Stimulated activated CD8-positive, alpha-beta memory T cell treated with anti-CD3 and anti-CD28 coated beads, Interleukin-7, amount 100 ng/mL, for 1 hour (primary cell): ENCODE results near the gene DIAPH3.

Experiments used
- DNase-seq, 2 donors: peaks; one replicate each; pipeline ENCODE4 v3.0.0-alpha.2; 2020; ENCODE audit warnings: low read depth in 2 of 2

DIAPH3 gene

DNA sequence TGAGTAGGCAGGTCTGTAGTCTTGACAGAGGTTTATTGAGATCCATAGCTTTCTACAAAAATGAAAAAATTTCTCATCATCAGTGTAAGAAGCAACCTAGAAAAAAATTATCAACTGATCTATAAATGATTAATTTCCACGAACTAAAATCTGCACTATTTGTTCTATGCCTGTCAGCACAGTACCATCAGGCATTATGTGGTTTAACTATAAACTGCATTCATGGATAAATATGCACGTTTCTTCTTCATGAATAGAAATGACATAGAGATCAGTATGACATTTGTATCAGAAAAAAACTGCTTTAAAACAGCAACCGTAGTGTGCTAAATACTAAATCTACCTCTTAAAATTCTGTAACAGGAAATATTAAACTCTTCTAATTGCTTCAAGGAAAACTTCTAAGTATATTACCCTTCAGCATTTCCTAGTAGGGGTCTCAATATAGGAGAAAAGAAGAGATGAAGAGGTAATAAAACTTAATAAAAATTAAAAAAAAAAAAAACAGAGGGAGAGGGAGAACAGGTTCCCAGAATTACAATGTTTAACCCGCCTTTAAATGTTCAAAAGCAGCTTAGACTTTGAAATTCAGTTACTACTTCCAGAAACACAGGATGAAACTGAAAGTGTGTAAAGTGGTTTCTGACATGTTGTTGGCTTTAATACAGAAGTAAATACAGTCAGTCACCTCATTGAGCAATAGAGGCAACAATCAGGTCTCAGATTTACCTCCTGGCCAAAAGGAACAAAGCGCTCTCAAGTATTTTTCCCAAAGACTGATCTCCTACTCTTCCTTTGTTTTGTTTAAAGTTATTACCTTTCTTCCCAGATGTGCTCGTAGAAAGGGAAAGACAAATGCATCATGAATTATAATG lies 144.4 kb downstream of the DIAPH3 start:
- no peak for DNase-seq

DNA sequence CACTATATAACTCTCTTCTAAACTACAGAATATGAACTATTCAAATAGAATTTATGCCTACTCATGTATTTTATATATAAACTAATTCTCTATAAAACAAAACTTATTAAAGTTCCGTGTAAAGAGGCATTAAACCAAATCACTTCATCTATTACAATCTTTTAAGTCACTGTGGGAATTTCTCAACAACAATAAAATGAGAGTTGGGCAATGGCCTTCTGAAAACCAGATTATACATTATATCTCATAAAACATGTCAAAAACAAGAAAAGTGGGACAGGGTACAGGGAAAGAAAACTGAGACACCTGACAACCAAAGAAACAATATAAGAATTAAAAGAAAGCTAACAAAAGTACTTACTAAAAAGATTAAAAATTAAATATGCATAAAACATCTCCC lies 145.2 kb downstream of the DIAPH3 start:
- no peak for DNase-seq

- DNase-seq, result no peak
Observed at GRCh38 chr13:60016229-60016628, 147.5 kb downstream of the DIAPH3 start.

DNA sequence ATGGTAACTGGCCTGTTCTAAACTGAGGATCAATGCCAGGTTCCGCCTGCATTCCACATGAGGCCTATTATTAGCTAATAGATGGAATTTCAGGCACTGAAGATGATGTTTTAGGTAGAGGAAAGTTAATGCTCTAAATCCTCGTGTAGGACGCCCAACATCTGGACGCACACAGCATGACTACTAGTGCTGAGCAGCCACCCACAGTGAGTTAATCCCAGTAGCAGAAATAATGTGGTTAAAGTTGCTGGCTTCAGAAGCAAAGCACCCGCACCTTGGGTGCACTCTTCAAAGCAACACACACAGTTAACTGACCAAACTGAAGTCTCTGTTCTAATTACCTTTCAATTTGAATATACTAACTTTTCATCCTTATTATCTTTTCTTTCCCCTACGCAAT lies 150.6 kb downstream of the DIAPH3 start:
- no peak for DNase-seq

DNA sequence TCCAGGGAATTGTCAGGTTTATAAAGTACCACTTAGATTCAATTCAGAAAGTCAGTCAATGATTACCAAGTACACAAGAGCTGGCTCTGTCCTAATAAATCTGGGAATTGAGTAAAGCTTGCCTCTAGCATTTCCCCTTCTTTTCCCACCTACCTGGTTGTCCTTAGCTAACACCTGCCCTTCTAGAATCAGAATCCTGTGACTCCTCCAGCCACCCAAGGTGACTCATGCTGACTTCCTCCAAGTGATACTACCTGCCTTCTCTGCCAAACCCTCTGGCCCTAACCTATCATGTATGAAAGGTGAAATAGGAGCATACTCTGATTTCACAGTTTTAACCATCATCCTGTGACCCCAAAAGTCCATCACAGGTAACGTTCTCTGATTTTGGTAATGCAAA lies 151.2 kb downstream of the DIAPH3 start:
- no peak for DNase-seq

DNA sequence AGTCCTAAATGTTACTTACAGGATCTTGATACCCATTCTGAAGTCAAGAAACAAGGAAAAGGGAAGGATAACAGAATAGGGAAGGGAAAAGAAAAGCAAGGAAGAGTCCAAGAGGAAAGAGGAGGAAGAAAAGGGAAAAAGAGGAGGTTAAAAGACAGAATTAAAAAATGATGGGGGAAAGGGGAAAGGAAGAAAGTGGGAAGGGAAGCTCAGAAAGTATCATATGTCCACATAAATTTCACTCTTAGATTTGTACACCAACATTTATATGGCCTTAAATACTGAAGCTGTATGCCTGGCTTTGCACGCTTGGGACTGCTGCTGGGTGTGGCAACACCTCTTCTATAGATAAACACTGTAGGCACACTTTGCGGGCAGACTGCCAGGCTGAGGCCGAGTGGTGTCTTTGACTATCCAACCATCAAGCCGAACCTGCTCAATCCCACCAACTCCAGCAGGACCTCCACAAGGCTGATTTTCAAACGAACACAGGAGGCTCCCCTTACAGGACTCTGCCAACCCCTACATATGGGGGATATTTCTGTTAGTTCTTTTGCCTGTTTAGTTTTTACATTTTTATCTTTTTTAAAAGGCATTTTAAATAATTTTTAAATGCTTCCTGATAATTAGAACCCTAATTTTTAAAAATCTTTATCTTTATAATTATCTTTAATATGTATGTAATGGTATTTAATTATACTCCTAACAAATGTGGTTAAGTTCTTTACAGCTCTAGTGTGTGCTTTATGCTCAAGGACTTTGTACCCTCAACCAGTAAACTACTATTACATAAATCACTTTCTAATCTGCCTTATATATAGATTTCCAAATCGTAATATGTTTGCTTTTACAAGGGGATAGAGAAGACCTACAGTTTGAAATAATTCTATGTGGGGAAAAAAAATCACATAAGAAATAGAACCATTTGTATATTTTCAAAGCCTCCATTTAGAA lies 154.2 kb downstream of the DIAPH3 start:
- DNase-seq, result no peak

DNA sequence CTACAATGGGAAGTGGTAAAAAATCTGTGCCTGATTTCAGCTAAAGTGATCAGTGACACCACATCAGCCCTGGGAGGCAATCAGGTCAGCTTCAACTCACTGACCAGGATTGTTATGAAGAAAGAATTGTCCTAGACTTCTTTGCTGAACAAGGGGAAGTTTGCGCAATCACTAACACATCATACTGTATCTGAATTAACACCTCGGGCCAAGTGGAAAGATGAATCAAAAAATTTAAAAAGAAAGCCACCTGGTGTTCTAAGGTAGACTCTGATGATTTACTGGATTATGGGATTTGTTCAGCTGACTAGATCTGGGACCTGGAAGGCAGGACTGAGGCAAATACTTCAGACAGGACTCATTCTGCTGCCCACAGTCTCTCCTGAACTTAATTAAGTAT lies 161.8 kb downstream of the DIAPH3 start:
- DNase-seq, result no peak

- DNase-seq, result no peak
Observed at GRCh38 chr13:60000976-60001375, 162.8 kb downstream of the DIAPH3 start.

GRCh38 chr13:60000081-60000480 lies 163.6 kb downstream of the DIAPH3 start:
- DNase-seq, result no peak

DNA sequence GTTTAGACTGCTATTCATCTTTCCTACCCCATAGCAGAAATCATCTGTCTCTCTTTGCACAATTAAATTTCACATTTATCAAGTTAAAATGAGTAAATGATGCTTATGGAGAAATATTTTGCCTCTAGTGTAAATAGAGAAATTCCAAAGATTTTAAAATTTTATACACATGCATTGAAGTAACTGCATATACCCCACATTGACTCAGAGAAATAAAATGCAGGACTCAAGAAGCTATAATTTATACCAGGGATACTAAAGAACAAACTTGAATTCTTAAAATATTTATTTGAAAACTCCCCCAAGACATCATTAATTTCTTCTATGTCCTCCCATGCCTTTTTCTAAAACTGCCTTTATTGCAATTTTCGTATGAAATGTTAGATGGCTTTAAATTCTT lies 165.8 kb downstream of the DIAPH3 start:
- DNase-seq, result no peak

DNA sequence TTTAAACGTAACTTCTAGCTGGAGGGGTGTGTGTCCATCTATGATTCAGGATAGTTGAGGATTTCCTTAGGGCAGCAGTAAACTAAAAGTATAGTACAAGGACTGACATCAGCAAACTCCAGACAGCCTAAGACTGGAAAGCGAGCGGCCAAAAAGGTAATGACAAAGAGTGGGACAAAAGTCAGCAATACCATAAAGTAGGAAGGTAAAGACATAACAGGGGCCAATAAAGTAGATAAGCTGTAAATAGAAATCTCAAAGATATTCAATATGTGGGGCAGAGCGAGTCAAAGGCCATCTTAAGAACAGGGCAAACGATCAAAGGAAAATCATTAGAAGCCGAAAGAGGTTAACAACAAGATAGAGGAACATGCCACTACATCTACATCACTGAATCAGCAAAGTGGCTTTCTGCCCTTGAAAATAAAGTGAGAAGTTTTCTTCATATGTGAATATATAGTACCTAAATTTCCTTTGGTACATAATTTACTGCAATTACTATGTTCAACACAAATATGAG lies 167.2 kb downstream of the DIAPH3 start:
- DNase-seq, result no peak

DNA sequence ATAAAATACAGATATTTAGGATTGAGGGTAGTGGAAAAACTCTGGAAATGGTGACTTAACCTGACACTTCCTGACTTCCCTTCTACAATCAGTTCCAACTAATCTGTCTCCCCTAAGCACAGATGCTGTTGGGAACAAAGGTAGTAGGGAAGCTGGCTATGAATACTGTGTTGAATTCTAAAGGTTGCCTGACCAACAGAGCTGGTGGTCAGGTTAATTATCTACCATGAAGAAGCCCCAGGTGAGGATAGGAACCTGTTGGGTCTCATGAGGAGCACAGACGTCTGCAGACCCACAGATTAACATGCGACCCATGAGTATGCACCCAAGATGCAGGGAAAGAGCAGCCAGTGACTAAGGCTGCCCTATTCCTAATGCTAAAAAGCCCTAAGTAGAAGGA lies 172.3 kb downstream of the DIAPH3 start:
- no peak for DNase-seq

- no peak for DNase-seq
Observed at GRCh38 chr13:59982631-59983382, 180.9 kb downstream of the DIAPH3 start.

GRCh38 chr13:59979589-59979988 lies 184.1 kb downstream of the DIAPH3 start:
- no peak for DNase-seq

- DNase-seq, result no peak
Observed at GRCh38 chr13:59978862-59979261, 184.9 kb downstream of the DIAPH3 start.

- no peak for DNase-seq
Observed at GRCh38 chr13:59976856-59977255, 186.9 kb downstream of the DIAPH3 start.

- DNase-seq, result no peak
Observed at GRCh38 chr13:59975807-59976435, 187.8 kb downstream of the DIAPH3 start.

DNA sequence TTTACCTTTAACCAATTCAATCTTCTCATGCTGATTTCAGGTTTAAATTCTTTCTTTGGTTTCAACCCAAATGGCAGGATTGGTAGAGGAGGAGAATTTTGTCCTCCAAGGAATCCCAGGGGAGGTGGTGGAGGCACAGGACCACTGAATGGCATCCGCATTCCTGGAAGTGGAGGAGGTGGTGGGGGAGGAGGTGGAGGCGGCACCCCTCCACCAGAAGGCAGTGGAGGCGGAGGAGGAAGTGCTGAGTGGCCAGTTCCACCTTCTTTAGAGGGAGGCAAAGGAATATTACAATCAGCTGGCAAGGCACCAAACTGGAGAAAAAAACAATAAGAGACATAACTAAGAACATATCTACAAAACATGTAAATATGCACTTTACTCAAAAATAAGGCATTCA lies 192.9 kb downstream of the DIAPH3 start:
- no peak for DNase-seq

- no peak for DNase-seq
Observed at GRCh38 chr13:59963827-59964226, 199.9 kb downstream of the DIAPH3 start.

DNA sequence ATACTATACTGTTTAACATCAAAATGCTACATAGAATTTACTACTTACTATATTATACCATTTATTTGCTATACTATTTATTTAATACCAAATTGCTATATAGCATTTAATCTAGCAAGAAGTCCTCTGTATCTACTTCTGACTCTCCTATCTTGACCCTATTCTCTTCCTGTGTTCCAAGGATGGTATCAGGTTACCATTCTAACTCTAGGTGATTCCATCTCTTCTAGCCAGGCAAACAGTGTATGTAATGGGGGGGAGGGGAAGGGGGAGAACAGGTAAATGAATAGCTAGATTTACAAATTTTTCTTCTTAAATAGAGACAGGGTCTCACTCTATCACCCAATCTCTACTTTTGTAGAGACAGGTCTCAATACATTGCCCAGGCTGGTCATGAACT lies 200.3 kb downstream of the DIAPH3 start:
- DNase-seq, result no peak

- DNase-seq, result no peak
Observed at GRCh38 chr13:59962343-59962742, 201.4 kb downstream of the DIAPH3 start.
